Activated naive CD8-positive, alpha-beta T cell (primary cell): ENCODE results near the gene DNAH3.
"Not testable (repeated sequence)": the region's sequence is repeated elsewhere in the genome, so short reads cannot be mapped to it uniquely, and the experiment has no call there.

Experiments
- H3K27ac Mint-ChIP-seq: one replicate; pipeline ENCODE4 v1.8.0; 2021; ENCODE audit warnings: mixed read lengths
- H3K27me3 Mint-ChIP-seq: one replicate; pipeline ENCODE4 v1.8.0; 2021; ENCODE audit warnings: mixed read lengths
- H3K36me3 Mint-ChIP-seq: one replicate; pipeline ENCODE4 v1.8.0; 2021; ENCODE audit warnings: mixed read lengths
- H3K4me1 Mint-ChIP-seq: one replicate; pipeline ENCODE4 v1.8.0; 2021; ENCODE audit warnings: low read depth, mixed read lengths
- H3K4me3 Mint-ChIP-seq: one replicate; pipeline ENCODE4 v1.8.0; 2021; ENCODE audit warnings: mild to moderate bottlenecking, mixed read lengths
- H3K9me3 Mint-ChIP-seq: one replicate; pipeline ENCODE4 v1.8.0; 2021; ENCODE audit warnings: low read depth, mixed read lengths

The DNAH3 gene

GRCh38 chr16:21038197-21038596, 112.4 kb downstream of the DNAH3 start:
- H3K27ac Mint-ChIP-seq, result no peak overlapping the region
- H3K4me1 Mint-ChIP-seq, result no peaks in the 10 kb centered on the region
- no peak overlapping the region for H3K4me3 Mint-ChIP-seq
- no peaks in the 10 kb centered on the region for H3K9me3 Mint-ChIP-seq
- no peaks in the 10 kb centered on the region for H3K36me3 Mint-ChIP-seq
- peaks cover 1% of the 10 kb centered on the region for H3K27me3 Mint-ChIP-seq

GRCh38 chr16:21037736-21038135, 112.9 kb downstream of the DNAH3 start:
- H3K27me3 Mint-ChIP-seq, result peaks cover 1% of the 10 kb centered on the region
- no peaks in the 10 kb centered on the region for H3K4me1 Mint-ChIP-seq
- H3K27ac Mint-ChIP-seq, result no peak overlapping the region
- H3K9me3 Mint-ChIP-seq, result no peaks in the 10 kb centered on the region
- H3K36me3 Mint-ChIP-seq, result no peaks in the 10 kb centered on the region
- no peak overlapping the region for H3K4me3 Mint-ChIP-seq

GRCh38 chr16:21037168-21037567, 113.5 kb downstream of the DNAH3 start:
- H3K27ac Mint-ChIP-seq, result no peak overlapping the region
- H3K27me3 Mint-ChIP-seq, result peaks cover 1% of the 10 kb centered on the region
- no peaks in the 10 kb centered on the region for H3K9me3 Mint-ChIP-seq
- no peak overlapping the region for H3K4me3 Mint-ChIP-seq
- no peaks in the 10 kb centered on the region for H3K36me3 Mint-ChIP-seq
- H3K4me1 Mint-ChIP-seq, result no peaks in the 10 kb centered on the region

GRCh38 chr16:21036471-21036870, 114.2 kb downstream of the DNAH3 start:
- Mint-ChIP-seq H3K4me3 (no peak overlapping the region), H3K27me3 (peaks cover 1% of the 10 kb centered on the region), H3K36me3 (no peaks in the 10 kb centered on the region), H3K4me1 (no peaks in the 10 kb centered on the region), H3K9me3 (no peaks in the 10 kb centered on the region), H3K27ac (no peak overlapping the region)

GRCh38 chr16:21033704-21034103, 116.9 kb downstream of the DNAH3 start:
- Mint-ChIP-seq H3K27ac (no peak overlapping the region), H3K36me3 (no peaks in the 10 kb centered on the region), H3K27me3 (peaks cover 4% of the 10 kb centered on the region), H3K9me3 (no peaks in the 10 kb centered on the region), H3K4me1 (no peaks in the 10 kb centered on the region), H3K4me3 (no peak overlapping the region)

GRCh38 chr16:21033264-21033663, 117.4 kb downstream of the DNAH3 start:
- H3K36me3 Mint-ChIP-seq, result no peaks in the 10 kb centered on the region
- no peaks in the 10 kb centered on the region for H3K9me3 Mint-ChIP-seq
- no peak overlapping the region for H3K27ac Mint-ChIP-seq
- H3K27me3 Mint-ChIP-seq, result peaks cover 4% of the 10 kb centered on the region
- no peak overlapping the region for H3K4me3 Mint-ChIP-seq
- no peaks in the 10 kb centered on the region for H3K4me1 Mint-ChIP-seq

GRCh38 chr16:21028728-21029127, 121.9 kb downstream of the DNAH3 start:
- Mint-ChIP-seq H3K4me1 (peaks cover 6% of the 10 kb centered on the region), H3K4me3 (no peak overlapping the region), H3K9me3 (no peaks in the 10 kb centered on the region), H3K36me3 (no peaks in the 10 kb centered on the region), H3K27ac (no peak overlapping the region), H3K27me3 (peaks cover 3% of the 10 kb centered on the region)

- Mint-ChIP-seq H3K4me3 (no peak overlapping the region), H3K4me1 (peaks cover 12% of the 10 kb centered on the region), H3K9me3 (no peaks in the 10 kb centered on the region), H3K27ac (no peak overlapping the region), H3K27me3 (peaks cover 3% of the 10 kb centered on the region), H3K36me3 (no peaks in the 10 kb centered on the region)
Measured at GRCh38 chr16:21026846-21027245, 123.8 kb downstream of the DNAH3 start.

GRCh38 chr16:21023509-21024202, 127.0 kb downstream of the DNAH3 start:
- H3K36me3 Mint-ChIP-seq, result no peaks in the 10 kb centered on the region
- H3K9me3 Mint-ChIP-seq, result no peaks in the 10 kb centered on the region
- H3K4me3 Mint-ChIP-seq, result no peak overlapping the region
- H3K27me3 Mint-ChIP-seq, result no peaks in the 10 kb centered on the region
- H3K4me1 Mint-ChIP-seq, result peaks cover 12% of the 10 kb centered on the region
- H3K27ac Mint-ChIP-seq, result no peak overlapping the region

GRCh38 chr16:21021316-21021715, 129.3 kb downstream of the DNAH3 start:
- Mint-ChIP-seq H3K9me3 (no peaks in the 10 kb centered on the region), H3K36me3 (no peaks in the 10 kb centered on the region), H3K27ac (no peak overlapping the region), H3K4me3 (no peak overlapping the region), H3K27me3 (no peaks in the 10 kb centered on the region), H3K4me1 (peaks cover 12% of the 10 kb centered on the region)

GRCh38 chr16:21009815-21010214, 140.8 kb downstream of the DNAH3 start:
- H3K9me3 Mint-ChIP-seq, result peaks cover 10% of the 10 kb centered on the region

GRCh38 chr16:21005008-21005407, 145.6 kb downstream of the DNAH3 start:
- Mint-ChIP-seq H3K27ac (no peak overlapping the region), H3K9me3 (no peaks in the 10 kb centered on the region)

More at GRCh38 chr16:21009815-21010214, 140.8 kb downstream of the DNAH3 start:
- Mint-ChIP-seq H3K27me3 (peaks cover 24% of the 10 kb centered on the region), H3K4me1 (no peaks in the 10 kb centered on the region), H3K36me3 (no peaks in the 10 kb centered on the region), H3K4me3 (no peak overlapping the region), H3K27ac (no peak overlapping the region)

GRCh38 chr16:21001262-21001661, 149.4 kb downstream of the DNAH3 start:
- no peak overlapping the region for H3K27ac Mint-ChIP-seq
- H3K4me3 Mint-ChIP-seq, result no peak overlapping the region
- no peaks in the 10 kb centered on the region for H3K36me3 Mint-ChIP-seq
- H3K4me1 Mint-ChIP-seq, result no peaks in the 10 kb centered on the region
- peaks cover 2% of the 10 kb centered on the region for H3K27me3 Mint-ChIP-seq
- H3K9me3 Mint-ChIP-seq, result no peaks in the 10 kb centered on the region

More at GRCh38 chr16:21005008-21005407, 145.6 kb downstream of the DNAH3 start:
- peaks cover 12% of the 10 kb centered on the region for H3K27me3 Mint-ChIP-seq
- H3K4me1 Mint-ChIP-seq, result no peaks in the 10 kb centered on the region
- H3K36me3 Mint-ChIP-seq, result no peaks in the 10 kb centered on the region
- H3K4me3 Mint-ChIP-seq, result no peak overlapping the region

GRCh38 chr16:20997147-20997546, 153.5 kb downstream of the DNAH3 start:
- Mint-ChIP-seq H3K4me1 (no peaks in the 10 kb centered on the region), H3K27ac (no peak overlapping the region), H3K36me3 (no peaks in the 10 kb centered on the region), H3K9me3 (no peaks in the 10 kb centered on the region), H3K27me3 (no peaks in the 10 kb centered on the region), H3K4me3 (no peak overlapping the region)

GRCh38 chr16:20995711-20996110, 154.9 kb downstream of the DNAH3 start:
- H3K9me3 Mint-ChIP-seq, result no peaks in the 10 kb centered on the region
- H3K27me3 Mint-ChIP-seq, result no peaks in the 10 kb centered on the region
- H3K27ac Mint-ChIP-seq, result no peak overlapping the region
- H3K4me3 Mint-ChIP-seq, result no peak overlapping the region
- H3K36me3 Mint-ChIP-seq, result no peaks in the 10 kb centered on the region
- H3K4me1 Mint-ChIP-seq, result no peaks in the 10 kb centered on the region

GRCh38 chr16:20989496-20990070, 161.1 kb downstream of the DNAH3 start:
- not testable (repeated sequence) for H3K27me3 Mint-ChIP-seq, H3K4me1 Mint-ChIP-seq, H3K9me3 Mint-ChIP-seq, H3K4me3 Mint-ChIP-seq, H3K27ac Mint-ChIP-seq, H3K36me3 Mint-ChIP-seq
